Activated CD8-positive, alpha-beta memory T cell treated with anti-CD3 and anti-CD28 coated beads, Interleukin-2, amount 50 U/mL, for 24 hours (primary cell): ENCODE results near the gene GSE1.

Experiments
- DNase-seq: peaks from one replicate; pipeline ENCODE4 v3.0.0-alpha.2; 2020; ENCODE audit errors: extremely low read depth

Gene GSE1

GRCh38 chr16:85631802-85632393 is 18.8 kb downstream of the GSE1 start:
- no peak for DNase-seq

- DNase-seq = no peak
These were observed 19.8 kb downstream of the GSE1 start for GRCh38 chr16:85632709-85633437.

GRCh38 chr16:85633438-85633743 is 20.3 kb downstream of the GSE1 start:
- DNase-seq = no peak

DNA sequence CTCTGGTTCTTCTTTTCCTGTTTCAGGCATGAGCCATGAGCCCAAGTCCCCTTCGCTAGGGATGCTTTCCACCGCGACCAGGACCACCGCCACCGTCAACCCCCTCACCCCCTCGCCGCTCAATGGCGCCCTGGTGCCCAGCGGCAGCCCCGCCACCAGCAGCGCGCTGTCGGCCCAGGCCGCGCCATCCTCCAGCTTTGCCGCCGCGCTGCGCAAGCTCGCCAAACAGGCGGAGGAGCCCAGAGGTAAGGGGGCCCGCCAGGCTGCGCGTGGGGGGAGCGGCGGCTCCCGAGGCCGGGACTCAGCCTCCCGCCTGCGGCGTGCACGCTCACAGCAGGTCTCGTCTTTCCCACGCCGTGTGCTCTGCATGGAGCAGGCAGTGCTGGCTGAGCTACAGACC is 20.8 kb downstream of the GSE1 start:
- no peak for DNase-seq

- DNase-seq = no peak
These were observed 21.8 kb downstream of the GSE1 start for GRCh38 chr16:85634747-85635544.

- DNase-seq = no peak
These were observed 22.5 kb downstream of the GSE1 start for GRCh38 chr16:85635545-85636140.

GRCh38 chr16:85636234-85636812 is 23.2 kb downstream of the GSE1 start:
- DNase-seq = no peak

DNA sequence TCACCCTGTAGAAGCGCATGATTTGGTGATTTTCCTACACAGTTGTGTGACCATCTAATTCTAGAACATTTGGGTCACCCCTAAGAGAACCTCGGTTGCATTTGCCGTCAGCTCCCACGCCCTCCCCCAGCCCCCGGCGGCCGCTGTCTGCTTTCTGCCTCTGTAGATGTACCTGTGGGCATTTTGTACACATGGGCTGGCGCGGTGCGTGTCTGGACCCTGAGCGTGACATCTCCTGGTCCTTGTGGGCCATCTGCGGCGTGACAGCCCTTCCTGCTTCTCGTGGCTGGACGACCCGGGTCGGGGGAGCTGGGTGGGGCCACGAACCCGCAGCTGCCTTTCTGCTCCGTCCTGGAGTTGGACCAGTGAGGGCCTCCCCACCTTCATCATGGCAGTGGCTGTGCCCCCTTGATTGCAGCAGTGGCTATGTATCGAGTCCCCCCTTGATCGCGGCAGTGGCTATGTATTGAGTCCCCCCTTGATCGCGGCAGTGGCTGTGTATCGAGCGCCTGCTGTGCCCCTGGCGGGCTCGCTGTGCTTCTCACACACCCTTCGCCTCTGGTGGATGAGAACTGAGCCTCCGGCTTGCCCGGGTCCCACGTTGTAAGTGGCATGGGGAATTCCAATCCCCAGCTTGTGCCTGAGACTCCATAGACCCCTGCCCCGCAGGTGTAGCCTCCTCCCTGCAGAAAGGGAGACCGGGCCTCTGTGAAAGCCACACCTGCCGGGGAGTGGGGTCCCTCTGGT is 24.1 kb downstream of the GSE1 start:
- DNase-seq = no peak

- DNase-seq = no peak
These were observed 24.9 kb downstream of the GSE1 start for GRCh38 chr16:85637808-85638647.

DNA sequence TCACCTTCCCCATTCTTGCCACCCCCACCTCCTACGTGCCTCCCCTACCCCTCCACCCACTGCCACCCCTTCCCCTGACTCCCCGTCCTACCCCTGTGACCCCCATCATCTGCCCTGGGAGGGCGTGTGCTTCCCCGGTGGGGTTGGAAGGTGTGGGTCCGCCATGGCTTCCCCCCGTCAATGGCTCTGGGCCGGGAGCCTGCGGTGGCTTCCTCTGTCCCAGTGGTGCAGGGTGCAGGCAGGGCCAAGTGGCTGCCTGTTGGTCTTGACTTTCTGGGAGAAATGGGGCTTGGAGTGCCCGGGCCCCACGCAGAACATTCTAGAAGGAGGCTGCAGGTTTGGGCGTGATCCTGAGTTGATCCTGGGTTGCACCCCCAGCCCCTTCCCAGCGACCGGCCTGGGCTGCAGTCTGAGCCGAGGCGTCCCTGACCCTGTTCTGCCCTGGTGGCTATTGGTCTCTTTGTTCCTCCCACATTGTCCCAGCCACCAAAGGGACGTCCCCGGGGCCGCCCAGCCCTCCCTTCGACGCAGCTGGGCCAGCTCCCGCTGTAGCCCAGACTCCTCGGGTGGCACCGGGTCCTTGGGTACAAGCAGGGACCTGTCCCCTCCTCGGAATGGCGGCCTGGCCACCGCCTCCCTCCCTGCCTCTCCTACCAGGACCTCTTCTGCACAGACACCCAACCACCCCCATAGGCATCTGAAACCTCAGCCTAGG is 25.7 kb downstream of the GSE1 start:
- DNase-seq = no peak

DNA sequence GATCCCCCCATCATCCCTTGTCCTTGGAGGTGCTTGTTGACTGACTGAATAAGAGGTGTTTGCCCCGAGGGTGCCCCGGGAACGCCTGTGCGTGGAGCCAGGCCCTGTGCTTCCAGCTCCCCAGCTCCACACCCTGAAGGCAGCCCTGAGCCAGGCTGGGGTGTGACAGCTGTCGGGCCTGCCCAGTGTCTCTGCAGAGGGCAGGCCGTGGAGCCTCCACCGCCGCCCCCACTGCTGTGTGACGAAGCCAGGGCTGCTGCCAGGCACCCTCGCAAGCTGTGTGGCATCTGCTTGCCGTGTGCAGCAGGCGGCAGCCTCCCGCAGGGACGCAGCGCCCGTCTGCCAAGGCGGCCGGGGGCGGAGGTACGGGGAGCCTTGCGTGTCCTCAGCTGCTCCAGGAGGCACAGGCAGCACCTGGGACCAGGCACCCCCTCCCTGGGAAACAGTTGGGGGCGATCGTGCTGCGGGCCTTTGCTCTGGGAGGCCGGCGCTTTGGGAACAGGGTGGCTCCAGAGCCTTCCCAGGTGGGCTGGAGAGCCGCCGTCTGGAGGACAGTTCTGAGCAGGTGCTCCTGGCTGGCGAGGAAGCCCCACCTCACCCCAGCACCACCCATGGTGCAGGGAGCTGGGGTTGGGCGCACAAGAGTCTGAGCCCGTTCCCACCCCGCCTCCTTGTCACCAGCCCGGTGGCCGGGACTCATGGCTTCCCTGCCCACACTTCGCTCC is 26.6 kb downstream of the GSE1 start:
- no peak for DNase-seq

DNA sequence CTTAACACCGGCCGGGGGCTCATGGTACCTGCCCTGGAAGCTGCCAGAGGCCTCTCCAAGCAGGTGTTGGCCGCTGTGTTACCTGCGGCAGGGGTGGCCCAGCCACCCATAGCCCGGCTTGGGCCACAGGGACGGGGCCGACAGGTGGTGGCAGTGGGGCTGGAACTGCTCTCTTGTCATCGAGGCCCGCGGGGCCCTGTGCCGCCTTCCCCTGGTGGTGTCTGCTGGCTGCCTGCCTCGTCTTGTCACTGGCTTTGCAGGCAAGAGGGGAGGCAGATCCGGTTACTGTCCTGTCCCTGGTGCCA is 27.1 kb downstream of the GSE1 start:
- DNase-seq = no peak

GRCh38 chr16:85640585-85640984 is 27.5 kb downstream of the GSE1 start:
- DNase-seq = no peak

GRCh38 chr16:85641305-85641704 is 28.2 kb downstream of the GSE1 start:
- no peak for DNase-seq

DNA sequence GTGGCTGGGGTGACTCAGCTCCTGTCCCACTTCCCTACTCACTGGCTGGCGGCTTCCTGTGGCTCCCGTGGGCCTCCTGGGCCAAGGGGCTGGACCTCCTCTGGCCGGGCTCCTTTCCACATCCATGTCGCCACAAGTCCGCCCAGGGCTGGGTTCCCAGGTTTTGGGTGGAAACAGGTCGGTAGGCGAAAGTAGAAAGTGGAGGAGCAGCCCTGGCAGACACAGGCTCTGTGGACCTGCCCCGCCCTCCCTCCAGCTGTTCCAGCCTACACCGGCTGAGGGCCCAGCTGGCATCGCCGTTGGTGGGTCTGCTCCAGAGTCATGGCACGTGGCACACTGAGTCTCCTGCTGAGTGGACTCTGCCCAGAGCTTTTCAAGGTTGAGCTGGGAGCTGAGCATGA is 28.7 kb downstream of the GSE1 start:
- no peak for DNase-seq

GRCh38 chr16:85642762-85643358 is 29.7 kb downstream of the GSE1 start:
- no peak for DNase-seq

DNA sequence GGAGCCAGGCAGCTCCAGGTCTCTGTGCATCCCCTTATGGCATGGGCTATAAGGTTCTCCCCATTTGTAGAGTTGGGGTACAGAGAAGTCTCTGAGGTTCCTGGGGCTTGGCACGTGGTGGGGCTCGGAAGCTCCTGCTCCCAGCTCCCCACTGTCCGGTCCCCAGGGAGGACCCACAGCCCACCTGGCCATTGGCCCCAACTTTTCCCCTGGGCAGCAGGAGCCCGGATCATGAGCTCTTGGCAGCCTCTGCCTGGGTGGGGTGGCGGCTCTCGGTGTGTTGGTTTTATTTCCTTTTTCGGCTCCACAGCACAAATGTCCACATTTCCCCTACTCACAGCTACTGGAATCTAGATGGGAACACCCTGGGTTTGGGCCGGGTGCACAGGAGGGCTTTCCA is 30.5 kb downstream of the GSE1 start:
- no peak for DNase-seq

DNA sequence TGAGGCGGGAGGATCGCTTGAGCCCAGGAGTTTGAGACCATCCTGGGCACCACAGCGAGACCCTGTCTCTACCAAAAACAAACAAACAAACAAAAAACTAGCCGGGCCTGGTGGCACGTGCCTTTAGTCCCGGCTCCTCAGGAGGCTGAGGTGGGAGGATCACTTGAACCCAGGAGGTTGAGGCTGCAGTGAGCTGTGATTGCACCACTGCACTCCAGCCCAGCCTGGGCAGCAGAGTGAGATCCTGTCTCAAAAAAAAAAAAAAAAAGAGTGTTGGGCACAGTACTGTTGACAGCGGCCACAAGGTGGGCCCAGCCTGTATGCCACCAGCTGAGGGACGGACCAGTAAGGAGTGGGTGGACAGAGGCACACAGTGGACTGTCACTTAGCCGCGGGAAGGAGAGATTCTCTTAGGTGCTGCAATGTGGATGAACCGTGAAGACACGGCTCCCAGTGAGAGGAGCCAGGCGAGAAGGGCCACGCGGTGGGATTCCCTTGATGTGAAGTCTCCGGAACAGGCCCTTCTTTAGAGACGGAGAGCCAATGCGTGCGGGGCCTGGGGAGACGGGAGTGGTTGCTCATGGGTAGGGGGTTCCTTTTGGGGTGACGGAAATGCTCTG is 31.1 kb downstream of the GSE1 start:
- no peak for DNase-seq
